Endodermal cell (in vitro differentiated cells): Measurements from ENCODE around the gene PSMB9. TPM values are rescaled to one million over a fixed set of nuclear protein-coding genes. Genes with fewer than 3 reads are reported as not detected.

ENCODE experiments used
- DNase-seq: peaks from one replicate; pipeline ENCODE4 v3.0.0-alpha.2; 2017
- H3K27ac ChIP-seq: 2 replicates; pipeline ENCODE4 v1.5.1; 2013; ENCODE audit warnings: mild to moderate bottlenecking, low read depth, low read length, moderate library complexity
- H3K27me3 ChIP-seq: 2 replicates; pipeline ENCODE4 v1.6.1; 2013; ENCODE audit warnings: mild to moderate bottlenecking, low read length, moderate library complexity; ENCODE audit not compliant: insufficient read depth, control insufficient read depth, poor library complexity, severe bottlenecking
- H3K36me3 ChIP-seq: 2 replicates; pipeline ENCODE4 v1.7.0; 2013; ENCODE audit warnings: mild to moderate bottlenecking, low read length, moderate library complexity; ENCODE audit not compliant: control insufficient read depth, insufficient read depth
- H3K4me1 ChIP-seq: one replicate; pipeline ENCODE4 v1.7.0; 2013; ENCODE audit warnings: low read length; ENCODE audit not compliant: control insufficient read depth, insufficient read depth
- H3K4me3 ChIP-seq: 2 replicates; pipeline ENCODE4 v1.5.1; 2013; ENCODE audit warnings: mild to moderate bottlenecking, low read length, moderate library complexity
- H3K9ac ChIP-seq: 2 replicates; pipeline ENCODE4 v1.6.1; 2013; ENCODE audit warnings: mild to moderate bottlenecking, low read length, moderate library complexity; ENCODE audit not compliant: poor library complexity, severe bottlenecking; ENCODE audit errors: extremely low read depth
- H3K9me3 ChIP-seq: 2 replicates; pipeline ENCODE4 v1.6.1; 2013; ENCODE audit warnings: mild to moderate bottlenecking, low read length, moderate library complexity; ENCODE audit not compliant: control insufficient read depth
- H3K27ac Mint-ChIP-seq: 2 replicates; pipeline ENCODE4 v1.8.0; 2020; ENCODE audit warnings: mixed read lengths
- H3K27me3 Mint-ChIP-seq: 2 replicates; pipeline ENCODE4 v1.8.0; 2021; ENCODE audit warnings: mild to moderate bottlenecking, mixed read lengths; ENCODE audit not compliant: insufficient read depth
- H3K36me3 Mint-ChIP-seq: 2 replicates; pipeline ENCODE4 v1.8.0; 2020; ENCODE audit warnings: low read depth, mixed read lengths
- H3K4me1 Mint-ChIP-seq: 2 replicates; pipeline ENCODE4 v1.8.0; 2020; ENCODE audit warnings: mixed read lengths
- H3K4me3 Mint-ChIP-seq: 2 replicates; pipeline ENCODE4 v1.8.0; 2020; ENCODE audit warnings: mild to moderate bottlenecking, moderate library complexity, mixed read lengths
- H3K9me3 Mint-ChIP-seq: 2 replicates; pipeline ENCODE4 v1.8.0; 2020; ENCODE audit warnings: mild to moderate bottlenecking, mixed read lengths
- WGBS, 2 experiments: methylation state at CpG; one replicate each; pipeline versions ENCODE4 v1.1.5 to v1.1.7; 2013; ENCODE audit warnings: missing lambda C conversion rate in 2 of 2, mixed read lengths in 1 of 2; ENCODE audit not compliant: insufficient coverage in 1 of 2, insufficient read length in 1 of 2; 5-methylcytosine and 5-hydroxymethylcytosine counted together
- total RNA-seq, 2 donors: library from RNA; stranded (reverse); fragmentation: NEBNext Ultra II Directional in 1 of 2; extraction: Animal tissue kit (Norgen Biotek cat#: 25700) in 1 of 2; gene quantifications; 2 replicates in 1 of 2; 3 replicates in 1 of 2; pipeline ENCODE4 v1.2.1, GENCODE V29; 2021
- TF ChIP-seq, protein P1 (sequence below): fragments of 200-600 bp; sonication (generic); conservative IDR thresholded peaks from 2 replicates; pipeline ENCODE4 v1.5.0; 2021; ENCODE audit warnings: antibody characterized with exemption, mild to moderate bottlenecking

PSMB9 gene
- total RNA-seq, 2 donors from 2014 or later, result not detected

DNA sequence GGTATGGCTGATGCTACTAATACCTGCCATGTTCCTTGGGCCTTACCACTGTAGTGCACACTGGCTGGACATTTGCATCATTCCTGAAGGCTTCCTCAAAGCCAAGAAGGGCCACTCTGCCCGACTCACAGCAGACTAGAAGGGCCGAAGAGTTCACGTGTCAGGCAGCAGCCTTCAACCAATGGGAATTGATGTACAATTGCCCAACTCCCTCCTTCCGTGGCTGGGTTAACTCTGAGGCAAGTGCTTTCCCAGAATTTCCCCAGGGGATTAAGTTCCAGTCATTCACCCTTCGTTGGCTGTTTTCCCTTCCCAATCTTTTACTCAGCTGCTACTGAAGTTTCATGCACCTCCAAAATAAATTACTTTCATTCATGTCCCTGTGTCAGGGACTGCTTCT, 29.8 kb downstream of the PSMB9 start:
- no peak overlapping the region for H3K27ac ChIP-seq
- TF ChIP-seq, protein P1, sequence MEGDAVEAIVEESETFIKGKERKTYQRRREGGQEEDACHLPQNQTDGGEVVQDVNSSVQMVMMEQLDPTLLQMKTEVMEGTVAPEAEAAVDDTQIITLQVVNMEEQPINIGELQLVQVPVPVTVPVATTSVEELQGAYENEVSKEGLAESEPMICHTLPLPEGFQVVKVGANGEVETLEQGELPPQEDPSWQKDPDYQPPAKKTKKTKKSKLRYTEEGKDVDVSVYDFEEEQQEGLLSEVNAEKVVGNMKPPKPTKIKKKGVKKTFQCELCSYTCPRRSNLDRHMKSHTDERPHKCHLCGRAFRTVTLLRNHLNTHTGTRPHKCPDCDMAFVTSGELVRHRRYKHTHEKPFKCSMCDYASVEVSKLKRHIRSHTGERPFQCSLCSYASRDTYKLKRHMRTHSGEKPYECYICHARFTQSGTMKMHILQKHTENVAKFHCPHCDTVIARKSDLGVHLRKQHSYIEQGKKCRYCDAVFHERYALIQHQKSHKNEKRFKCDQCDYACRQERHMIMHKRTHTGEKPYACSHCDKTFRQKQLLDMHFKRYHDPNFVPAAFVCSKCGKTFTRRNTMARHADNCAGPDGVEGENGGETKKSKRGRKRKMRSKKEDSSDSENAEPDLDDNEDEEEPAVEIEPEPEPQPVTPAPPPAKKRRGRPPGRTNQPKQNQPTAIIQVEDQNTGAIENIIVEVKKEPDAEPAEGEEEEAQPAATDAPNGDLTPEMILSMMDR, result no peak
- H3K4me1 Mint-ChIP-seq, result no peaks in the 10 kb centered on the region
- no peak overlapping the region for H3K4me3 Mint-ChIP-seq
- no peak overlapping the region for H3K4me3 ChIP-seq
- H3K9me3 Mint-ChIP-seq, result no peaks in the 10 kb centered on the region
- H3K36me3 ChIP-seq, result no peaks in the 10 kb centered on the region
- H3K36me3 Mint-ChIP-seq, result no peaks in the 10 kb centered on the region
- H3K27me3 ChIP-seq, result no peaks in the 10 kb centered on the region
- DNase-seq, result no peak
- H3K27me3 Mint-ChIP-seq, result peaks cover 14% of the 10 kb centered on the region
- no peak overlapping the region for H3K9ac ChIP-seq
- H3K27ac Mint-ChIP-seq, result no peak overlapping the region
- no peaks in the 10 kb centered on the region for H3K4me1 ChIP-seq
- H3K9me3 ChIP-seq, result no peaks in the 10 kb centered on the region
- WGBS, 2 experiments, result 46 to 54% methylated on average over 5 of the region's 5 CpGs

DNA sequence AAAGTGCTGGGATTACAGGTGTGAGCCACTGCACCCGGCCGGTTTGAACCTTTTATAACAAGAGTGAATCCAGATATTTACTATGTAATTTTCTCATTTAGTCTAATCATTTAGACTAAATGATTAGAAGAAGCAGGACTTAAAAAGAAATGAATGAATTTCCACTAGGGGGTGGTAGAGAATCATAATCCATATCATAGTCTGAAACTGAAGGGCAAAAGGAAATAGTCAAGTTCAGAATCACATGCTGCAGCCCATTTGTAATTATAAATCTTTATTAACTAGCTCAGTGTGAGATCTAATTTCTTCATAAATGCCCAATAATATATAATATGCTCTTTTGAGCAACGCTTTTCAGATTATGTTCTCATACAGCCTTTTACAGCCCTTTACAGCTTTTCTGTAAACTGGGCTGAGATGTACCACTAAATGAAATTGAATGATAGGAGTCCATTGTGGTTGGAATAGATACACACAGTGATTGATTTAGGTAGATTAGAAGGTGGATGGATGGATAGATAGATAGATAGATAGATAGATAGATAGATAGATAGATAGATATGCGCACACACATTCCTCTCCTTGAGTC, 31.8 kb downstream of the PSMB9 start:
- H3K9me3 ChIP-seq, result no peaks in the 10 kb centered on the region
- no peaks in the 10 kb centered on the region for H3K36me3 ChIP-seq
- TF ChIP-seq, protein P1, result peak; percentile 73
- no peaks in the 10 kb centered on the region for H3K4me1 ChIP-seq
- no peaks in the 10 kb centered on the region for H3K4me1 Mint-ChIP-seq
- no peak overlapping the region for H3K4me3 Mint-ChIP-seq
- no peak overlapping the region for H3K27ac Mint-ChIP-seq
- H3K9ac ChIP-seq, result no peak overlapping the region
- no peaks in the 10 kb centered on the region for H3K9me3 Mint-ChIP-seq
- H3K27me3 ChIP-seq, result no peaks in the 10 kb centered on the region
- no peak overlapping the region for H3K4me3 ChIP-seq
- H3K36me3 Mint-ChIP-seq, result no peaks in the 10 kb centered on the region
- DNase-seq, result no peak
- peaks cover 19% of the 10 kb centered on the region for H3K27me3 Mint-ChIP-seq
- 67% methylated on average over 2 of the region's 4 CpGs; no CpG with 5 or more reads in 1 of the 2 experiments for WGBS, 2 experiments
- H3K27ac ChIP-seq, result no peak overlapping the region

DNA sequence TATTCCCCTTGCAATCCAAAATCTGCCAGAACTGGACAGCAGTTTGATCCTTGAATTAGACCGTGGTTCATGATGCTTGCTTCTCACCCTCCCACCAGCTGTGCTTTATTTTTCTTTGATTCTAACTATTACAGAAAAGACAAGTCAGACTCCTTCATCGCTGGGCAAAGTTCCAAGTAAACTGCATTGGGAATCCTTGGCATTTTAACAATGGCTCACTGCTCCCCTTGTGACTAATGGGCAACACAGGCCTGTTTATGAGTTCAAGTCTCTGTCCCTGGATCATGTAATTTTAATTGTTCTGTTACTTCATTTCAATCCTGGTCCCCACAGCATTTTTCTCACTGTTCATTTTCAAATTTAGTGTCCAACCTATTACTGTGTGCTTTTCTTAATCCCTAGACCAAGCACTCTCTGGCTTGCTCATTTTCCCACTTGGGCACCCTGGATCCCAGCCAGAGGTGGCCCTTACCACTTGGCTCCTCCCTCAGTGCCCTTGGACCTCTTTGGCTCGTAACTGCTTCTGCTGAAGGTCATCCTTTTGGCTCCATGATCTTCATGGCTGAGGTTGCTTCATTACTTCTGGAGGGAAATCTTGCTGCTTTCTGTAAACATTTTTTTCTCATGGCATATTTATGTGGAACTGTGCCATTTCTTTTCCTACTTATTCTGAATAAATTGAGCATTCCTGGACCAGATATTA, 32.8 kb downstream of the PSMB9 start:
- Histone ChIP-seq H3K27me3 (no peaks in the 10 kb centered on the region), H3K27ac (no peak overlapping the region), H3K4me1 (no peaks in the 10 kb centered on the region), H3K36me3 (no peaks in the 10 kb centered on the region), H3K9ac (no peak overlapping the region), H3K9me3 (no peaks in the 10 kb centered on the region), H3K4me3 (no peak overlapping the region)
- DNase-seq, result no peak
- Mint-ChIP-seq H3K4me1 (no peaks in the 10 kb centered on the region), H3K4me3 (no peak overlapping the region), H3K27me3 (peaks cover 19% of the 10 kb centered on the region), H3K36me3 (no peaks in the 10 kb centered on the region), H3K27ac (no peak overlapping the region), H3K9me3 (no peaks in the 10 kb centered on the region)
- TF ChIP-seq, protein P1, result no peak
- 75 to 88% methylated on average over 3 of the region's 3 CpGs for WGBS, 2 experiments
